Activated gamma-delta T cell treated with Interleukin-2 at 50 U/mL for 16 hours (primary cell): ENCODE measurements around the gene RHBDF2.

Source experiments
- DNase-seq: peaks from one replicate; pipeline ENCODE4 v3.0.0-alpha.2; 2020

RHBDF2 gene

GRCh38 chr17:76499267-76499667 is 2.0 kb downstream of the RHBDF2 start:
- no peak for DNase-seq

DNA sequence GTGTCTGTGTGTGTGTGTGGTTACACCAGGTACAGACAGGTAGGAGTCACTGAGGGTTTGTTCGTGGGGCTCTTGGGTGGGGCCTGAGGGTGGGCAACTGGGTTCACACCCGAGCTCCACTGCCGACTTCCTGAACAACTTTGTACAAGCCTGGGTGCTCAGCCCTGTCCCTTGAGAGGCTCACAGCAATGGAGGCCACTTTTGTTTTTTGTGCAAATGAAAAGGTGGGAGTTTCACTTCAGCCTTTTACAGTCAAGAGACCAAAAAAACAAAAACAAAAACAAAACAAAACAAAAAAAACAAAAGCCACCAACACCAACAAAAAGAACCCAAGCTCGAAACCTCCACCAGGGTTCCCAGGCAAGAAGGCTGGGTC is 2.4 kb downstream of the RHBDF2 start:
- DNase-seq: peak; percentile 22

- no peak for DNase-seq
These were observed 3.0 kb downstream of the RHBDF2 start for GRCh38 chr17:76497979-76498875.

- no peak for DNase-seq
These were observed 3.6 kb downstream of the RHBDF2 start for GRCh38 chr17:76497699-76497978.

- no peak for DNase-seq
These were observed 4.8 kb downstream of the RHBDF2 start for GRCh38 chr17:76496464-76496863.

DNA sequence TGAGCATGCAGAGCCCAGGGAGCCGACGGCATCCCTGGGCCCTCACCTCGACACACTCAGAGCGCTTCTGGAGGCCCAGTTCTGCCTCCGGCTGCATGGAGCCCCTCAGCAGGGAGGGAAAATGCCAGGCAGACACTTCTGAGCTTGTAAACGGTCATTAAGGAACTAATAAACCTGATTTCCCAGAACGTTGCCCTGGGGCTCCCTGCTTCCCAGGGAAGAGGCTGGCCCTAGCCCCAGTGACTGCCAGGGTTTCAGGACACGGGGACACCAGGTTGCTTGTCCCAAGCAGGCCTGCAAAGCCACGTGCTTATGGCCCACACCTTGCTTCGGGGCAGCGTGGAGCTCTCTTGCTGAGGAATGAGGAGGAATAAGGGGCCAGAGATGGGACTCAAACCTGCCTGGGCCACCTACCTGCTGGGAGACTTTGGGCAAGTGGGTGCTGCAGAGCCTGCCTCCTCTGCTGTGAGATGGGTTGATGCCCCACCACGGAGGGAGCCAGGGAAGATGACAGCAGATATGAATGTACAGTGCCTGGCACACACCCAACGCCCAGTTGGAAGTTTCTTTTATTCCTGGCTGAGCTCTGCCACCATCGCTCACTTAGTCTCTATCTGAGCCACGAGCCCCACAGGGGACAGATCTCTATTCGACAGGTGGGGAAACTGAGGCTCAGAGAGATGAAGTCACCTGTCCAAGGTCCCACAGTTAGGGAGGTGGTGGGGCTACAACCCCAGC is 5.4 kb downstream of the RHBDF2 start:
- DNase-seq: no peak

- DNase-seq: peak; percentile 45
These were observed 7.6 kb downstream of the RHBDF2 start for GRCh38 chr17:76493505-76494167.

DNA sequence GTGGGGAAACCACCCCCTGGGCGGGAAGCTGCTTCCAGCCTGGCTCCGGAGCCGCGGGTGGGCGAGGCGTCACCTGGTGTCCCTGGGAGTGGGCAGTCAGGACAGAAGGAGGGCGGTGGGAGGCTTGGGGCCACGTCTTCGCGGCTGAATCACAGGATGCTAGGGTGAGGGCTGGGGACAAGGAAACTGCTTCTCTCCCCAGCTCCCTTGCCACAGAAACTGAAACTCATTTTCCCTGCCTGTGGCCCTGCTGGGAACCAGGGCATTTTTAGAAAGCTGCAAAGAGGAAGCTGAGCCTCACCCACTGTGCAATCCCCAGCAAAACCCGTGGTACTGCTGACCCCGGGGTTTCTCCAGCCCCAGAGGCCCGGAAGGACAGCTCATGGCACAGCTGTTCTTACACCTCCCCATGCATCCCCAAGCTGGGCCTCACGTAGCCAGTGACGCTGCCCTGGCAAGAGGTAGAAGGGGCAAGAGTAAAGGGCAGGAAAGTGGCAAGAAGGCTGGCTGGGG is 8.2 kb downstream of the RHBDF2 start:
- DNase-seq: peak; percentile 30

DNA sequence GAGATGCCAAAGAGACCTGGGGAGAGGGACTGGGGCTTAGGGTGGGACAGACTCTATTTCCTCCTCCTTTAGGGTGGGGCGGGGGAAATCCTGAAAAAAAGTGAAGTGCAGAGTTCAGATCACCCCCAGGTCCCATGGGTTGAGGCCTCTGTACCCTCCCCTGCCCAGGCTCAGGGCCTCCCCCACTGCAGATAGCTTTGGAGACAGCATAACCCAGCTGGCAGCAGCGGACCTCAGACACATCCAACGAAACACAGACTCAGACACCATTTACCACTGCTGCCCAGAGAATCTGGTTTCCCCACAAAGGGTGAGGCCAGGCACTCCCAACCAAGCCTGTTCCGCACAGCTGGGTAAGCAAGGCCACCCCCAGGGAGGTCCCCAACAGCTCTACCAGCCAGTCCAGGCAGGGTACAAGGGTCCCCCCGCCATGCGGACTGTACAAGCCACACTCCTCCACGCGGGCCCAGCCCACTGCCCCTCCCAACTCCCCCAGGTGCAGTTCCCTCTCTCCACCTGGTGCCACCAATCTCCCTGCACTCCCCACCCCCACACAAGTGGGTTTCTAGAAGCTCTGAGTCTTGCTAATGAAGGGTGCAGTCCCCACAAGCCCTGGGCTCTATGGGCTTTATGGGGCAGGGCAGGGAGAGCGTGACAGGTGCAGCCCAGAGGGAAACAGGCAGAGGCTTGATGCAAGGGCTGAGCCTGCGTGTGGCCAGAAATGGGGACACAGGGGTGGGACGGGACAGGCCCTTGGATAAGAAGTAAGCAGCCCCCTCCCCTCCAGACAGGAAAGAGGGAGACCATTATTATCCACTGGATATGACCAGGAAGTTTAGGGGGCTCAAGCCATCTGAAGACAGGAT is 8.9 kb downstream of the RHBDF2 start:
- no peak for DNase-seq

DNA sequence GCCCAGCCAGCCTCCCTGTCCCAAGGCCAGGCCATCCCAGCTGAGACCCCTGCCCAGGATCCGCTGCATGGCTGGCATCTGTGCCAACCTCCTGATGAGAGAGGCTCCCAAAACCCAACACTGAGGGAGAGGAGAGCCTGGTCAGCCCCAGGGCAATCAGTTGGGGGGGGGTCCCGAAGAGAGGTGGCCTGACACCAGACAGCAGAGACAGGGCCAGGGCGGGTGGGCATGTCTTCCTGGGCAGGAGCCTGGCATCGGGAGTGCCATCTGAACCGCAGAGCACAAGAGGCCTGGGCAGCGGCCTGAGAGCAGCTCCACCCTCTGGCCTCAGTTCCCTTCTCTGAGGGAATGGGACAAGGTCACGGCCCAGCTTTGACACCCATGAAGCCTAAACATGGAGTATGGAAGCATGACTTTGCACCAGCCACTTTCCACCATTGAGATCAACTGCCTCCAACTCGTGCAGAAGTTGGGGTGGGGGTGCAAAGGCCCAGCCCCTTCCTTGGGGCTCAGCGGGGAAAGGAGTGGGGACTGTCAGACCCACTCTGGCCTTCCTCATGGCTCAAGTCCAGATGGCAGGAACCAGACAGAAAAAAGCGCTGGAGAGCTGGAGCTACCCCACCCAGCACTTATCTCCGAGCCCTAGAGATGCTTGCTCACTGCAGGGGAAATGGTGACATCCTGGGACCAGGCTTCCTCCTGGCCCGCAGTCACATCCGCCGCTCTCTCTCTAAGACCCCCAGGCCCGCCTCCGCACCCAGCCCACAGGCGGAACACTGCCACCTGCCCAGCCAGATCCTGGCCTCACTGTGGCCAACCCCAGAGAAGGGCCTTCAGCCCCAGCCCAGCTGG is 9.7 kb downstream of the RHBDF2 start:
- peak; percentile 21 for DNase-seq

GRCh38 chr17:76490112-76490710 is 11.0 kb downstream of the RHBDF2 start:
- no peak for DNase-seq

GRCh38 chr17:76487451-76488192 is 13.6 kb downstream of the RHBDF2 start:
- no peak for DNase-seq

DNA sequence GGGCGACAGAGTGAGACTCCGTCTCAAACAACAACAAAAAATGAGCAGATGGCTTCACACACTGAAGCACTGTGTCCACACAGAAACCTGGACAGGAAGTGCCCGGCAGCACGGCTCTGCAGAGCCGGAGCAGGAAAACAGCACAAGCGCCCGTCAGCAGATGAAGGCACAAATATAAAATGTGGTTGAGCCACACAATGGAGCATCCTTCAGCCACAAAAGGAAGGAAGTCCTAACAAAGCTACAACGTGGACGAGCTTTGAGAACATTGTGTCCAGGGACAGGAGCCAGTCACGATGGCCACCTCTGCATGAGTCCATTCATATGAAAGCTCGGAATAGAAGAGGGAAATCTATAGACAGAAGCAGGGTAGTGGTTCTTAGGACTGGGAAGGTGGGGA is 15.7 kb downstream of the RHBDF2 start:
- DNase-seq: no peak

DNA sequence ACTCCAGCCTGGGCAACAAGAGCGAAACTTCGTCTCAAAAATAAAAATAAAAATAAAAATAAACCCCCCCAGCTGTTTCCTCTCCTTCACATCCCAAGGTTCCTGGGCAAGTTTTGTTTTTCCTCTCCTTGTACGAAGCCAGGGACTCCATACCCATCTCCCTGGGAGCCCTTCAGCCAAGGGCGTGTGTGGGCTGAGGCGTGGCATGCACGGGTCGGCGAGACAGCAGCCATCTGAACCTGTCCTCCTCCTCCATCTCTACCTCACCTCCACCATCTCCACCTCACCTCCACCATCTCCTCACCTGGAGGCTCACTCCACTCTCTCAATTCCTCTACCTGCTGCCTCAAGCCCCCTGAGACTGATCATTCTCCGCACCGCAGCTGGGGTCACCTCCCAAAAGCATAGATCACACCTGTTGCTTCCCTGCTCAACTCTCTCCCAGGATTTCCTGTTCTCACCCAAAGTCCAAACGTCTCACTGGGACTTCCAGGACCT is 16.9 kb downstream of the RHBDF2 start:
- no peak for DNase-seq

GRCh38 chr17:76481071-76481655 is 20.1 kb downstream of the RHBDF2 start:
- no peak for DNase-seq

GRCh38 chr17:76480632-76481031 is 20.6 kb downstream of the RHBDF2 start:
- no peak for DNase-seq

- DNase-seq: no peak
These were observed 21.6 kb downstream of the RHBDF2 start for GRCh38 chr17:76479515-76480060.

DNA sequence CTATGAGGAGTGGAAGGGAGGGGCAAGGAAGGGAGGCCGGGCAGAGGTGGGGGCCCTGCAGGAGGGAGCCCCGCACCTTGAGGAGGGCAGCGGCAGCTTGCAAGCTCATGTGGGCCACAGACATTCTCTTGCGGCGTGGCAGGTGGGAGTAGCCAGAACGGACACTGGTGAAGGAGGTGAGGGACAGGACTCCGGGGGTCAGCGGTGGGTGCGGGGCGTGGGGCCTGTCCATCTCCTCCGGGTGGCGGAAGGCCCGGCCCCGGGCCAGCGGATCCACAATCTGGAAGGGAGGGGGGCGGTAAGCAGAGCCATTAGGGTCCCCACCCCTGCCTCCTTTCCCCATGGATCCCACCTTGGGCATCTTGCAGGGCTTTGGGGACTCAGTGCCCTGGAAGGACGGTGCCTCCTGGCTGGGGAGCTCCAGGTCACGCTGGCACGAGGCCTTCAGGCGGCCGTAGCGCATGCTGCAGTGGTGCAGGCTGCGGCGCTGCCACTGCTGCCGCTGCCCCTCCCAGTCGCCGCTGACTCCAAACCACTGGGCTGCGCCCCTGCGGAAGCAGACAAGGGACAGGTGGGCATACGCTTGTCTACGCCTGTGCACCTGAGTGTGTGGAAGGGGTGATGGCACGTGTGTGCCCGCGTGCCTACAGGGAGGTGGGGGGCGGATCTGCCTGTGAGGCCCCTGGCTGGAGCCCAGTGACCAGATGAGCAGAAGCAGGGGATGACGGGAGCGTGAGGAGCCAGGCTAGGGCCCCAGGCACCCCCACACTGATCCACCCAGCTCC is 22.3 kb downstream of the RHBDF2 start:
- no peak for DNase-seq

- DNase-seq: no peak
These were observed 23.1 kb downstream of the RHBDF2 start for GRCh38 chr17:76478097-76478496.
